Effector memory CD4-positive, alpha-beta T cell (primary cell): ENCODE data around the gene BHLHE23.
"Not testable (repeated sequence)": the region's sequence is repeated elsewhere in the genome, so short reads cannot be mapped to it uniquely, and the experiment has no call there.

Experiments used
- DNase-seq, 3 donors: peaks; one replicate each; pipeline ENCODE4 v3.0.0-alpha.2; 2020
- H3K27ac ChIP-seq: 2 replicates; pipeline ENCODE4 v1.7.0; 2013; ENCODE audit warnings: mild to moderate bottlenecking, low read length, moderate library complexity; ENCODE audit not compliant: insufficient read depth, poor library complexity, severe bottlenecking
- H3K27me3 ChIP-seq: replicated peaks from 2 replicates; pipeline ENCODE4 v1.7.0; 2013; ENCODE audit warnings: mild to moderate bottlenecking, low read length; ENCODE audit not compliant: insufficient read depth, control insufficient read depth, poor library complexity, severe bottlenecking
- H3K36me3 ChIP-seq: 2 replicates; pipeline ENCODE4 v1.7.0; 2013; ENCODE audit warnings: mild to moderate bottlenecking, low read length, moderate library complexity; ENCODE audit not compliant: control insufficient read depth, insufficient read depth
- H3K4me1 ChIP-seq: 2 replicates; pipeline ENCODE4 v1.7.0; 2013; ENCODE audit warnings: low read length, mild to moderate bottlenecking; ENCODE audit not compliant: control insufficient read depth, insufficient read depth, poor library complexity, severe bottlenecking
- H3K4me3 ChIP-seq: 2 replicates; pipeline ENCODE4 v1.7.0; 2013; ENCODE audit warnings: low read length, low read depth, mild to moderate bottlenecking; ENCODE audit not compliant: insufficient read depth, poor library complexity, severe bottlenecking
- H3K9me3 ChIP-seq: 2 replicates; pipeline ENCODE4 v1.7.0; 2013; ENCODE audit warnings: mild to moderate bottlenecking, low read length, moderate library complexity; ENCODE audit not compliant: control insufficient read depth

The BHLHE23 gene

GRCh38 chr20:63043348-63044203 lies 36.8 kb upstream of the BHLHE23 start:
- Histone ChIP-seq H3K4me3 (no peak overlapping the region), H3K27me3 (peaks cover 3% of the 10 kb centered on the region)

GRCh38 chr20:63042448-63043071 lies 35.8 kb upstream of the BHLHE23 start:
- H3K9me3 ChIP-seq: no peaks in the 10 kb centered on the region
- H3K4me1 ChIP-seq: no peaks in the 10 kb centered on the region
- DNase-seq: no peak
- H3K36me3 ChIP-seq: no peaks in the 10 kb centered on the region
- H3K27me3 ChIP-seq: peaks cover 3% of the 10 kb centered on the region
- no peak overlapping the region for H3K4me3 ChIP-seq
- no peak overlapping the region for H3K27ac ChIP-seq

More at GRCh38 chr20:63043348-63044203, 36.8 kb upstream of the BHLHE23 start:
- DNase-seq: no peak
- no peaks in the 10 kb centered on the region for H3K4me1 ChIP-seq
- no peaks in the 10 kb centered on the region for H3K9me3 ChIP-seq
- no peaks in the 10 kb centered on the region for H3K36me3 ChIP-seq
- no peak overlapping the region for H3K27ac ChIP-seq

- Histone ChIP-seq H3K4me3 (no peak overlapping the region), H3K4me1 (no peaks in the 10 kb centered on the region), H3K36me3 (no peaks in the 10 kb centered on the region), H3K27ac (no peak overlapping the region), H3K9me3 (no peaks in the 10 kb centered on the region), H3K27me3 (peaks cover 3% of the 10 kb centered on the region)
- DNase-seq: no peak
Measured at GRCh38 chr20:63041776-63042175, 35.0 kb upstream of the BHLHE23 start.

- no peak overlapping the region for H3K4me3 ChIP-seq
- H3K9me3 ChIP-seq: no peaks in the 10 kb centered on the region
- H3K36me3 ChIP-seq: no peaks in the 10 kb centered on the region
- no peak overlapping the region for H3K27ac ChIP-seq
- H3K27me3 ChIP-seq: no peaks in the 10 kb centered on the region
- DNase-seq: no peak
- H3K4me1 ChIP-seq: no peaks in the 10 kb centered on the region
Measured at GRCh38 chr20:63037669-63038268, 31.0 kb upstream of the BHLHE23 start.

- Histone ChIP-seq H3K9me3 (no peaks in the 10 kb centered on the region), H3K36me3 (no peaks in the 10 kb centered on the region), H3K4me3 (no peak overlapping the region), H3K4me1 (no peaks in the 10 kb centered on the region), H3K27me3 (no peaks in the 10 kb centered on the region), H3K27ac (no peak overlapping the region)
- DNase-seq: no peak
Measured at GRCh38 chr20:63036291-63036690, 29.5 kb upstream of the BHLHE23 start.

- no peak overlapping the region for H3K27ac ChIP-seq
- DNase-seq: no peak
- H3K27me3 ChIP-seq: no peaks in the 10 kb centered on the region
- no peaks in the 10 kb centered on the region for H3K9me3 ChIP-seq
- H3K4me3 ChIP-seq: no peak overlapping the region
- no peaks in the 10 kb centered on the region for H3K4me1 ChIP-seq
- H3K36me3 ChIP-seq: no peaks in the 10 kb centered on the region
Measured at GRCh38 chr20:63035603-63036185, 28.9 kb upstream of the BHLHE23 start.

GRCh38 chr20:63034710-63035602 lies 28.2 kb upstream of the BHLHE23 start:
- H3K27me3 ChIP-seq, H3K36me3 ChIP-seq, H3K27ac ChIP-seq, H3K4me3 ChIP-seq, DNase-seq, H3K4me1 ChIP-seq, H3K9me3 ChIP-seq: not testable (repeated sequence)

- H3K27ac ChIP-seq: no peak overlapping the region
- no peaks in the 10 kb centered on the region for H3K4me1 ChIP-seq
- H3K4me3 ChIP-seq: no peak overlapping the region
- H3K36me3 ChIP-seq: no peaks in the 10 kb centered on the region
- H3K9me3 ChIP-seq: no peaks in the 10 kb centered on the region
- no peaks in the 10 kb centered on the region for H3K27me3 ChIP-seq
- no peak for DNase-seq
Measured at GRCh38 chr20:63033794-63034709, 27.3 kb upstream of the BHLHE23 start.
